ENCODE results near the gene BCAS3.
"Not testable (repeated sequence)": the region's sequence is repeated elsewhere in the genome, so short reads cannot be mapped to it uniquely, and the experiment has no call there.

Gene BCAS3

GRCh38 chr17:60677308-60678117 is at the start of gene BCAS3:
BCAS3 (plus strand) TSS chr17:60677851.
- peak; percentile 96 for DNase-seq

GRCh38 chr17:60628252-60628889 is 49.3 kb upstream of the BCAS3 start:
- DNase-seq: no peak

DNA sequence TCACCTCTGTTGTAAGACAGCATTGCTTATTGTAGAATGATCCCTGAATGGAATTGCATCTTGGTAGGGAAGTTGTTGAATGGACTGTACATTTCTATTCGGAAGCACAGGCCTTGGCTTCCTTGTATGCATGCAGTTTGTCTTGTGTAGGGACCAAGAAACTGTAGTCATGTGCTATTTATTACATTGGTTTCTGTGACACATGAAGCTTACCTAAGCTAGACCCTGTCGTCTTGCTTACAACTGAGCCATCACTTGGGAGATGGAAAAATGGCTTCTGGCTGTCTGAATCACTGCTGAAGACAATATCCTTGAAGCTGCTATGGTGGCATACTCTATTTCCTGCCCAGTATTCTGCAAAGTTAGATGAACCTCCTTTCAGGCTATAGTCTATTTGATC is 48.5 kb upstream of the BCAS3 start:
- no peak for DNase-seq

GRCh38 chr17:60630352-60630751 is 47.3 kb upstream of the BCAS3 start:
- DNase-seq: no peak

DNA sequence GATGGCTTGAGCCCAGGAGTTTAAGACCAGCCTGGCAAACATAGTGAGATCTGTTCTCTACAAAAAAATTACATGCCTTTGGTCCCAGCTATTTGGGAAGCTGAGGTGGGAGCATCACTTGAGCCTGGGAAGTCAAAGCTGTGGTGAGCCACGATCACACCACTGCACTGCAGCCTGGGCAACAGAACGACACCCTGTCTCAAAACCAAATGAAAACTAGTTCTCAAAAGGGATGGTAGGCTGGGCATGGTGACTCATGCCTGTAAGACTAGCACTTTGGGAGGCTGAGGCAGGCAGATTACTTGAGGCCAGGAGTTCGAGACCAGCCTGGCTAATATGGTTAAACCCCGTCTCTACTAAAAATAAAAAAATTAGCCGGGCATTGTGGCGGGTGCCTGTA is 46.5 kb upstream of the BCAS3 start:
- no peak for DNase-seq

GRCh38 chr17:60637683-60638082 is 40.0 kb upstream of the BCAS3 start:
- no peak for DNase-seq

DNA sequence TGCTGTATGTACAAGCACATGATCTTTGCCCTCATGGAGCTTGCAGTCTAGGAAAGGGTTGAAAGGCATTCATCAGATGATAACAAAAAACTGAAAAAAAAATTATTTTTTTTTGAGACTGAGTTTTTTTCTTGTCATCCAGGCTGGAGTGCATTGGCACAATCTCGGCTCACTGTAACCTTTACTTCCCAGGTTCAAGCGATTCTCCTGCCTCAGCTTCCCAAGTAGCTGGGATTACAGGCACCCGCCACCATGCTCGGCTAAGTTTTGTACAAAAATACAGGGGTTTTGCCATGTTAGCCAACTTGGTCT is 38.7 kb upstream of the BCAS3 start:
- no peak for DNase-seq

- DNase-seq: no peak
Measured at GRCh38 chr17:60640503-60640902, 37.1 kb upstream of the BCAS3 start.

GRCh38 chr17:60641126-60641525 is 36.5 kb upstream of the BCAS3 start:
- DNase-seq: no peak

GRCh38 chr17:60641810-60642220 is 35.8 kb upstream of the BCAS3 start:
- DNase-seq: peak; percentile 18

DNA sequence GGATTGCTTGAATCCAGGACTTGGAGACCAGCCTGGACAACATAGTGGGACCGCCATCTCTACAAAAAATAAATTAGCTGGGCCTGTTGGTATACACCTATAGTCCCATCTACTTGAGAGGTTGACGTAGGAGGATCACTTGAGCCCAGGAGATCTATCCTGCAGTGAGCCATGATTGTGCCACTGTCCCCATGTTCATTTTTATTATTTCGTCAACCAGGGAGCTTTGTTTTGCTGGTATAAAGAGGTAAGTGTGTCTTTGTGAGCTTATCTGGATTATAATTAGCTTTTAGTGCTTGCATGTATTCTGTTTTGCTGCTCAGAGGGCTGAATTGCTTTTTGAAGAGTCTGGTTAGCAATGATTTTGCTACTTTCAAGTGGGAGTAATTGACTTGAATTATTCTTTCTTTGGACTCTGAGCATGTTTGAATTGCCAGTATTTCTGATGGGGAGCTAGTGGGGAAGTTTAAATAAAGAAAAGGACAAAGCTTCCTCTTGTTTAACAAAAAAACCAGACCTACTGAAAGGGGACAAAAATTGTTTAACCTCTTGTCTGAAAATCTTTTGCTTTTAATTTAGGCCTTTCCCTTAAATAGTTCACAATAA is 31.6 kb upstream of the BCAS3 start:
- no peak for DNase-seq

GRCh38 chr17:60646701-60647100 is 30.9 kb upstream of the BCAS3 start:
- DNase-seq: no peak

DNA sequence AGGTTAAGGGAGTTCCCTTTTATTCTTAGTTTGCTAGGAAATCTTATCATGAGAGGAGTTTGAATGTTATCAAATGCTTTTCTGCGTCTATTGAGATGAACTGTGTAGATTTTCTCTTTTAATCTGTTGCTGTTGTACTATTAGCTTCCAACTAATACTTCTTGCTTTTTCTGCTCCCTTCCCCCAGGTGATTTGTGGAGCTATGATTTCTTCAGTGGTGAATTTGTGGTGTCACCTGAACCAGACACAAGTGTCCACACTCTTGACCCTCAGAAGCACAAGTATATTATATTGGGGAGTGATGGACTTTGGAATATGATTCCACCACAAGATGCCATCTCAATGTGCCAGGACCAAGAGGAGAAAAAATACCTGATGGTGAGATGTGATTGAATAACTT is 29.9 kb upstream of the BCAS3 start:
- DNase-seq: no peak

- DNase-seq: no peak
Measured at GRCh38 chr17:60652454-60653247, 25.0 kb upstream of the BCAS3 start.

- no peak for DNase-seq
Measured at GRCh38 chr17:60653569-60653968, 24.1 kb upstream of the BCAS3 start.

- no peak for DNase-seq
Measured at GRCh38 chr17:60656499-60656898, 21.2 kb upstream of the BCAS3 start.

GRCh38 chr17:60659156-60659555 is 18.5 kb upstream of the BCAS3 start:
- no peak for DNase-seq

DNA sequence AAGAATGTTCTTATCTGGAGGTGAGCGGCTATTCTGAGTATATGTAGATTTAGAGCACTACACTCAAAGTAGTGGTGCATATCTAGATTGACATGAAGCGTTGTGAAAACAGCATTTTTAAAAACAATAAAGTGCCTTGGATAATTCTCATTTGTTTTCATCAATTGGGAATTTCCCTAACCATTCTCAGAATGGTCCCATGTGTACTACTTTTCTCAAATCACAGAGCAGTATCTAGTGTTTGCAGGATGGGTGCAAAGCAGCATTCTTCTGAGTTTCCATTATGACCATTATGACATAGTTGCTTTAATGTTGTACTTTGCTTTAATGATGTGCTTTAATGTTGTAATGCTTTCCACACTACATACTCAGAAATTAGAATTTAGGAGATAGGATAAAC is 16.2 kb upstream of the BCAS3 start:
- no peak for DNase-seq

- DNase-seq: no peak
Measured at GRCh38 chr17:60664022-60664421, 13.6 kb upstream of the BCAS3 start.

GRCh38 chr17:60665602-60666001 is 12.0 kb upstream of the BCAS3 start:
- no peak for DNase-seq

DNA sequence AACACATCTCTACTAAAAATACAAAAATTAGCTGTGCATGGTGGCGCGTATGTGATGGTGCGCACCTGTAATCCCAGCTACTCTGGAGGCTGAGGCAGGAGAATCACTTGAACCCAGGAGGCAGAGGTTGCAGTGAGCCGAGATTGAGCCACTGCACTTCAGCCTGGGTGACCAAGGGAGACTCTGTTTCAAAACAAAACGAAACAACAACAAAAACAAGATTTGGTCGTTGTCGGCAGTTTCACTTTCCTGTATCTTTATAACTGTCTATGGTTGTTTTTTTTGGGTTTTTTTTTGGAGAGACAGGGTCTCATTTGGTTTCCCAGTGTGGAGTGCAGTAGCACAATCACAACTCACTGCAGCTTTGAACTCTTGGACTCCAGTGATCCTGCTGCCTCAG is 8.9 kb upstream of the BCAS3 start:
- DNase-seq: not testable (repeated sequence)

DNA sequence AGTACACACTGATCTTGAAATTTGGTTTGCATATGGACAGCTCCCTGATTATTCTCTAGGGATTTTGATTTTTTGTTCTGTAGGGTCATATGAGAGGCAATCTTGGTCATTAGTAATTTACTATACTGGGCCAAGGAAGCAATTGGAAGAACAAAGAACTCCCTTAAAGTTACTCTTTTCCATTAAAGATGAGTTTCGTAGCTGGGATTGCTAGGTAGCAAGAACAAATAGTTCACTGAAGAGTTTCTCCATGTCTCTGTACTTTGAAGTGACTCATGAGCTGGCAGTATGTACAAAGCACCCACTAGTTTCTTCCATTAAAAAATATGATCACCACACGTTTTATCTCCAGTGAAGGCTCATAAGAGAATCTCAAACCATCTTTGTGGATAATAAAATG is 6.2 kb upstream of the BCAS3 start:
- no peak for DNase-seq

GRCh38 chr17:60674637-60675036 is 3.0 kb upstream of the BCAS3 start:
- not testable (repeated sequence) for DNase-seq

- no peak for DNase-seq
Measured at GRCh38 chr17:60675997-60676396, 1.7 kb upstream of the BCAS3 start.

Measured in activated gamma-delta T cell treated with Interleukin-2 at 50 U/mL for 16 hours (primary cell).